ENCODE data around the gene TMEM150C.

Gene TMEM150C

DNA sequence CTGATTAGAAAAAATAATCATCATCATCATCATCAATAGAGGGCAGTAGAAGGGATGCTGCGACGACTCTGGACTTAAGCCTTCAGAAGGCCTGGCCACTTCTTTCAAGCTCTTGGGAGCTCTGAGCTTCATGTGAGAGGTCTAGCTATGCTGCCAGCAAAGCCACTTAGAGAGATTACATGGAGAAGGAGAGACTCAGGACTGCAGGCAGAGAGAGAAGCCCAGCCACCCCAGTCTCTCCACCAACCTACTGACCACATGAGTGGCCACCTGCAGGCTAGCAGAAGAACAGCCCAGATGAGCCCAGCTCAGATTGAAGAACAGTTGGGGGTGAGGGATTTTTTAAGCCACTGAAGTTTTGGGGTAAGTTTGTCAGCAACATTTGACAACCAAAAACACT lies 17.1 kb upstream of the TMEM150C start:
- no peak for TF ChIP-seq CTCF (IDR thresholded peaks at IDR 0.05; ENCODE audit: control extremely low read depth, extremely low read depth, low read depth, missing control alignments)
- ChIA-PET POLR2A (no interaction called here), CTCF (interaction anchor here (1.3 kb wide), 1 partner anchor 10 kb away, joined by 4 read pairs; no protein-coding TSS in a partner anchor)
- no peak for DNase-seq (ENCODE audit: extremely low spot score)

DNA sequence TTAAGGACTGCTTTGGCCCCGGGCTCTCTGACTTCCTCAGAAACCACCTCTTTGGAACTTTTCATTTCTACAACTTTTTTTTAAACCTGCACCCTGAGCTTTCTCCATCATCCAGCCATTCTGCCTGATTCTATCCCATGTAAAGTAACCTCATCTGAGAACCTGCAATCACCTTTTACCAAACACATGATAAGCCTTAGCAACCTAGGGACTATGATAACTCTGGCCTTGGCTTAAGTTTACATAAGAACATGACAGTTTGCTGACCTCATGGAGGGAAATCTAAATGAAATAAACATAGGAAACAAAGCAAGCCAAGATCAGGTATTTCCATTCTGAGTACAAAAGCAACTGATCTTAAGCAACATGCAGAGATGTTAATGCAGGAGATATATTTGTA lies 15.7 kb upstream of the TMEM150C start:
- DNase-seq (ENCODE audit: extremely low spot score): no peak
- TF ChIP-seq CTCF (IDR thresholded peaks at IDR 0.05; ENCODE audit: control extremely low read depth, extremely low read depth, low read depth, missing control alignments): no peak
- ChIA-PET POLR2A (no interaction called here), CTCF (interaction anchor here (1.4 kb wide), 1 partner anchor 15 kb away, joined by 3 read pairs; no protein-coding TSS in a partner anchor)

DNA sequence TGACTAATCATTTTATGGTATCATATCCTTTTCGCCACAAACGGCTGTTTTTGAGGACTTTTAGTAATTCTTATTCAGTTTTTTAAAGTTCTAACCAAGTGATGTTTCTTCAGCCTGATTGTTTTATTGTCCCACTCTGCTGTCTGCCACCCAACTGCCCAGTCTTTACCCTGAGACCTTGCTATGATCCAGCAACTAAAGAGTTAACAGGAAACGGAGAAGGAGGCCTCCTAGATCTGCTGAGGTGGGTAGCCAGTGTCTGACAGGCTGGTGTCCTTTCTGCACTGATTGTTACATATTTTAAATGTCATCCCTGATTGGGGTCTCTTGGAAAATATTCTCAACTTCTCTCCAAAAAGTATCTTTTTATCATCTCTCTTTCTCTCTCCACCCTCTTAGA lies 7.9 kb upstream of the TMEM150C start:
- POLR2A ChIA-PET: no interaction called here
- DNase-seq (ENCODE audit: extremely low spot score): no peak
- no peak for TF ChIP-seq CTCF (IDR thresholded peaks at IDR 0.05; ENCODE audit: control extremely low read depth, extremely low read depth, low read depth, missing control alignments)
- CTCF ChIA-PET: no interaction called here

GRCh38 chr4:82569076-82569475 lies 7.3 kb upstream of the TMEM150C start:
- TF ChIP-seq CTCF (IDR thresholded peaks at IDR 0.05; ENCODE audit: control extremely low read depth, extremely low read depth, low read depth, missing control alignments): no peak
- DNase-seq (ENCODE audit: extremely low spot score): no peak
- ChIA-PET CTCF (no interaction called here), POLR2A (no interaction called here)

DNA sequence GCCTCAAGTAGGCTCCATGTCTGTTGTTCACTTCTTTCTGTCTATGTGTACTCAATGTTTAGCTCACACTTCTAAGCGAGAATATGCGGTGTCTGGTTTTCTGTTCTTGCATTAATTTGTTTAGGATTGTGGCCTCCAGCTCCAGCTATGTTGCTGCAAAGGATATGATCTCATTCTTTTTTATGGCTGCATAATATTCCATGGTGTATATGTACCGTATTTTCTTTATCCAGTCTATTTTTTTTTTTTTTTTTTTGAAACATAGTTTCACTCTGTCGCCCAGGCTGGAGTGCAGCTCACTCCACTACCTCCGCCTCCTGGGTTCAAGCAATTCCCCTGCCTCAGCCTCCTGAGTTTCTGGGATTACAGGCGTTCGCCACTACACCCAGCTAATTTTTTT lies 5.7 kb upstream of the TMEM150C start:
- DNase-seq (ENCODE audit: extremely low spot score): no peak
- CTCF ChIA-PET: no interaction called here
- TF ChIP-seq CTCF (IDR thresholded peaks at IDR 0.05; ENCODE audit: control extremely low read depth, extremely low read depth, low read depth, missing control alignments): no peak
- POLR2A ChIA-PET: no interaction called here

- no peak for TF ChIP-seq CTCF (IDR thresholded peaks at IDR 0.05; ENCODE audit: control extremely low read depth, extremely low read depth, low read depth, missing control alignments)
- DNase-seq (ENCODE audit: extremely low spot score): no peak
- CTCF ChIA-PET: no interaction called here
- POLR2A ChIA-PET: no interaction called here
Measured at GRCh38 chr4:82562564-82562854, 721 bp upstream of the TMEM150C start.

Data from GM10248 (cell line).